Daoy (cell line): ENCODE results near the gene ATP5MC2. TPM values are rescaled to one million over a fixed set of nuclear protein-coding genes. Genes with fewer than 3 reads are reported as not detected.
"Not testable (repeated sequence)": the region's sequence is repeated elsewhere in the genome, so short reads cannot be mapped to it uniquely, and the experiment has no call there.

Experiments
- DNase-seq: peaks from one replicate; pipeline ENCODE4 v3.0.0-alpha.2; 2015; ENCODE audit warnings: low read depth
- total RNA-seq: library from RNA; depleted of rRNA; stranded (reverse); fragments of >200 nt; shearing (Covaris generic); gene quantifications from 2 replicates; pipeline ENCODE4 v1.2.3, GENCODE V29; 2014

Gene ATP5MC2
- total RNA-seq, 1 experiment from 2014 or later: 471 TPM

GRCh38 chr12:53695152-53696145 lies 19.6 kb upstream of the ATP5MC2 start:
- DNase-seq: peak; percentile 85

- no peak for DNase-seq
Measured at GRCh38 chr12:53694756-53695151, 18.9 kb upstream of the ATP5MC2 start.

DNA sequence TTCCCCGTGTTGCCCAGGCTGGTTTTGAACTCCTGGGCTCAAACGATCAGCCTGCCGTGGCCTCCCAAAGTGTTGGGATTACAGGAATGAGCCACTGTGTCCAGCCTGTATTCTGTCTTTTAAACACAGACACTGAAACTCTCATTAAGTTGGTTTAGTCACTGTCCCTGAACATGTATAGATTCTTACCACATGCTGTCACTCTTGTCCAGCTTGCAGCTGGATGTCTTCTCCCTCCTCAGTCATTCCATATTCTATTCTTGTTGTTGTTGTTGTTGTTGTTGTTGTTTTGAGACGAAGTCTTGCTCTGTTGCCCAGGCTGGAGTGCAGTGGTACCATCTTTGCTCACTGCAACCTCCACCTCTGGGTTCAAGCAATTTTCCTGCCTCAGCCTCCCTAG lies 12.3 kb upstream of the ATP5MC2 start:
- DNase-seq: no peak

DNA sequence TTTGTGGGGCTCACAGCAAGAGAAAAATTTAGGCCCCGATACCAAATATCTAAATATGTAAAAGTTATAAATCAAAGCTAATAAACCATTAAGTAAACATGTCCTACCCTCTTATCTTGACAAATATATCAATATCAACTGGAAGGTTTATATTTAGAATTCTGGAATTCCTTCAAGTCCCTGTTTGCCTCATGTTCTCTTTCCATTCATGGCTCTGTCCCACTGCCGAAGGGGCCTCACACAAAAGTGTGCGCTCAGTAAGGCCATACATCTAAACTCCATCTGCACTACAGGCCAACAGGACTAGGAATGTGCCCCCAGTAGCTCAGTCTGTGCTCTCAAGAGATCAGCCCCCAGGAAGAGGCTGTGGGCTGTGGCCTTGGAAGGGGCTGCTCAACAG lies 10.6 kb upstream of the ATP5MC2 start:
- no peak for DNase-seq

GRCh38 chr12:53684654-53685220 lies 8.9 kb upstream of the ATP5MC2 start:
- no peak for DNase-seq

GRCh38 chr12:53683983-53684382 lies 8.1 kb upstream of the ATP5MC2 start:
- DNase-seq: no peak

- no peak for DNase-seq
Measured at GRCh38 chr12:53683494-53683893, 7.6 kb upstream of the ATP5MC2 start.

GRCh38 chr12:53680061-53680460 lies 4.2 kb upstream of the ATP5MC2 start:
- not testable (repeated sequence) for DNase-seq

DNA sequence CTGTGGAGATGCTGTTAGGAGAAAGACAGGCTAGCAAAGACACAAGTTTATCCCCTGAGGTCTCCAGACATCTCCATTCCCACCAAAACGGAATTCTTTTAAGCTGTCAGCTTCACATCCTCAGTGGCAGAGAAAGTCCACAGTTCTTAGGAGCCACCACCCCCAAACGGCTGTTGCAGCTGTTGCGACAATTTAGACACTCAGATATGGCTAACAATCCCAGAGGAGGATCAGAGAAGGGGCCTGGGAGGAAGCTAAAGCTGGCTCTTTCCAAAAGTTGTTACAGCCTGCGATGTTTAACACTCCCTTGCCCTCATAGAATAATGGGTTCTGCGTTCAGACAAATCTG lies 1.9 kb upstream of the ATP5MC2 start:
- no peak for DNase-seq

- no peak for DNase-seq
Measured at GRCh38 chr12:53677016-53677799, 1.3 kb upstream of the ATP5MC2 start.

DNA sequence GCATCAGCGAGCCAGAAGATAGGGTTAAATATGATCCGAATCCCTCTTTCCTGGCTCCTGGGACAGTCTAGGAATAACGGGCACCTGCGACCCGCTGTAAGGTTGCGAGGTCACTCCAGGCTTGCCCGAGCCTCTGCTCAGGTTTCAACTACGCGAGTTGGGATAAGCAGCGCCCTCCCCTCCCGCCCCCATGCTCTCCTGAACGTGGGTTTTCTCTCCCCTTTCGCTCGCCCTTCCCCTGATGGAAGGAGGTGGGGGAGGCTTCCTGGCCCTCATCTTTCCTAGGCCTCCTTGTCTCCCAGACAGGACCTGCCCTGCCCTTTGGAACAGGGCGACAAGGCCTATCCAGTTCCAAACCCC lies 753 bp upstream of the ATP5MC2 start:
- peak; percentile 42 for DNase-seq

- DNase-seq: no peak
Measured at GRCh38 chr12:53674977-53675700, 744 bp downstream of the ATP5MC2 start.

- no peak for DNase-seq
Measured at GRCh38 chr12:53670971-53671370, 4.9 kb downstream of the ATP5MC2 start.

- no peak for DNase-seq
Measured at GRCh38 chr12:53670308-53670707, 5.6 kb downstream of the ATP5MC2 start.

DNA sequence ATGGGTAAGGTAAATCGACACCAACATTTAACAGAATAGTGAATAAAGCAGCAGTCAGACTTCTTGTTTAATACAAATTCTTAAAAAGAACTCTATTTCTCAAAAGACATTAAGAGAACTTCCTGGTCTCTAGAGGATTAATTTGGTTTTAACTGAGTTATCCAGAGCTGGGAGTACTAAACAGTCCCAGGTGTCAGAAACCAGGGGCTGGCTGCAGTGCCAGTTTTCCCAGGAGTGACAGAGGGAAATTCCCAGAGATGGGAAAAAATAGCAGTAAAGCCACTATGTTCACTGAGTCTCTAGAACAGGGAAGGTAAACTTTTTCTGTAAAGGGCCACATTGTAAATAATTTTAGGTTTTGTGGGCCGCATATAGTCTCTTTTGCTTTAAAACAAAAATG lies 8.8 kb downstream of the ATP5MC2 start:
- no peak for DNase-seq

DNA sequence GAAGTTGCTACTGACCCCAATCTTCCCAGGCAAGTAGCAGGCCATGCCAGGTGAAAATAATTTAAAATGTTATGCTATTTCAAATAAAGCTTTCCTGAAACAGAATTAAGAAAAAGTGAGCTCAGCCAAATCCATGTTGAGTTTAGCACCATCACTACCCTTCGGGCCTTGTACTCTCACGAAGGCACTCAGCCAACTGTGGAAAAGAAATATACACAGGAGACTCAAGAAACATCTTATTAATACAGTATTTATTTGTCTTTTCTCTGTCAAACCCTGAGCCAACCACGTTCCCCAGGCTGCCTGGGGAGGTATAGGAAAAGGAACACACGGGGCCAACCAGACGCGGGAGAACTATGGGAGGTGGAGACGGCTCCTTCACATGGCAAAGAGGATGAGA lies 10.9 kb downstream of the ATP5MC2 start:
- DNase-seq: no peak

DNA sequence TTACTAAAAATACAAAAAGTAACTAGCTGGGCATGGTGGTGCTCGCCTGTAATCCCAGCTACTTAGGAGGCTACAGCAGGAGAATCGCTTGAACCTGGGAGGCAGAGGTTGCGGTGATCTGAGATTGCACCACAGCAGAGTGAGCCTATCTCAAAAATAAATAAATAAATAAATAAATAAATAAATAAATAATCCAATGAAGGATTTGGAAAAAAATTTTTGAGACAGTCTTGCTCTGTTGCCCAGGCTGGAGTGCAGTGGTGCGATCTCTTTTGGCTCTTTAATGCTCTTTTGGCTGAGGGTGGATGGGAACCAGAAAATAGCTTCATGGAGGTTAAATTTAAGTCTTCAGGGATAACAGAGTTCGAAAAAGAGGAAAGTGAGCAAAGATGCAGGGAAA lies 11.7 kb downstream of the ATP5MC2 start:
- no peak for DNase-seq

DNA sequence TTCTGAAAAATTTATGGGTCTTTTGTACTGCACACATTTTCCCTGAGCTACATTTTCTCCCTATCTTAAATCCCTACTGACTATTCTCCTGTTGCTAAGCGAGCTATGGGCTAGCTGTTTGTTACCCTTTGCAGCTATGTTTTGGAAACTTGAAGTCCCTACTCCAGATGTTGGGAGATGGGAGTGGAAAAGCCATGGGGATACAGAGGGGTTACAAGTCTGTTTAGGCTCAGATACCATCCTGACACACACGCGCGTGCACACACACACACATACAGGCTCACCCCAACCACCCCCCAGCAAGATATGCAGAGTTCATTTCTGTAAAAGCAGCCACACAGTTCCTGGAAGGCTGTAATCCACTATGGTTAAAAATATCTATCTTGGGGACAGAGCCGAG lies 15.8 kb downstream of the ATP5MC2 start:
- DNase-seq: no peak

DNA sequence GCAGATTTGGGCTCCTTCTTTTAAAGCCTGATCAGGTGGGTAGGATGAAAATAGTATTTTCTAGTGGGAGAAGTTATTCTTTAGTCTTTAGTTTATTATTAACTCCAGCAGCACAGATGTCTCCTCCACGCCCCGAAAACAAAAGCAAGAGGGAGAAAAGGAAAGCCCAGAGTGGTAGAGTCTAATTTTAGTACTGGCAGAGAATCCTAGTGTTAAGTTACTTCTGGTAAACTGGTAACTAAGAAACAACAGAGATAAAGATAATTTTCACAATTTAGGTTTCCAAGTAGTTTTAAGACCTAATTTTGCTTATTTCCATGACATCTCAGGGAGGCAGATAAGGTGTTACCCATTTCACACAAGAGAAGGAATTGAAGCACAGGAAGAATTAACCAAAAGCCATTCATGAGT lies 16.3 kb downstream of the ATP5MC2 start:
- no peak for DNase-seq

DNA sequence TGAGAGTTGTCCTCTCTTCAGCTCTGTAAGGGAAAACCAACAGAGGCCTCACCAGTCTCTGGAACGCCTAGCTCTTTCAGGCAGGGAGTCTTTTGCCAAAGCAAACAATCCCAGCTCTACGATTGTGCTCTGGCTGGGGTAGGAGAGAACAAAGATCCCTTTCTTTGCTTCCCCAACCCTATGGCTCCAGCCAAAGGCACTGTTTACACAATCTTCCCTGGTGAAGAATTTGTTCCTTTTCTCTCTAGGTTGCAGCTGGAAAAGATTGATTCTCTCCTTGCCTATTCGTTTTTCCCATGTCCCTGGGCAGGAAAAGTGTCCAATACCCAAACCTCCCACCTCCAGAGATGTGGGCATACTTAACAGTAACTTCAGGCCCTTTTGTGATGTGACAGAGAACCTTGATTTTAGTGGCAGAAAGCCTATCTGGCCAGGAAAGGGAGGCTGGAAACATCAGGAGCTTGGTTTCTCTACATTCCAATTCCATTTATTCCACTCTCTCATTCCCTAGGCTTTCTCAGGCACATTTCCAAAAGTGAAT lies 16.8 kb downstream of the ATP5MC2 start:
- peak; percentile 83 for DNase-seq

- DNase-seq: no peak
Measured at GRCh38 chr12:53657041-53657440, 18.8 kb downstream of the ATP5MC2 start.

DNA sequence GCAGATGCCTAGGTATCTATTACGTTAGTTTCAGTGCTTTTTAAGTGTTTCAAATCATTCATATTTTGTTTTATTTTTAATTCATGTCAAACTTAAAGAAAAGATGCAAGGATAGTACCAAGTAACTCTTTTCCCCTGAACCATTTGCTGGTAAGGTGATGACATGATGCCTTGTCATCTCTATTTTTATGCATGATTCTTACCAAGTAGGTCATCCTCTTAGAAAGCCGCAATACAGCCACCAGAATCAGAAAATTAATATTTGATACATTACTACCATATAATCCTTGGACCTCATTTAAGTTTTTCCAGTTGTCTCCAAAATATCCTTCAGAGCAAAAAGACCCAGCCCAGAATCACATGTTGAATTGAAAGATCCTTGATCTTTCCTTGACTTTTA lies 22.3 kb downstream of the ATP5MC2 start:
- DNase-seq: no peak
